Measurements from ENCODE around the gene OSCAR. TPM values are rescaled to one million over a fixed set of nuclear protein-coding genes. Genes with fewer than 3 reads are reported as not detected.

Gene OSCAR
- total and polyA plus RNA-seq, 2 of the 13 experiments (the other 11 are each of a cell fraction or from before 2014, with no cell fraction given) = 1.9 TPM; not detected in 1

DNA sequence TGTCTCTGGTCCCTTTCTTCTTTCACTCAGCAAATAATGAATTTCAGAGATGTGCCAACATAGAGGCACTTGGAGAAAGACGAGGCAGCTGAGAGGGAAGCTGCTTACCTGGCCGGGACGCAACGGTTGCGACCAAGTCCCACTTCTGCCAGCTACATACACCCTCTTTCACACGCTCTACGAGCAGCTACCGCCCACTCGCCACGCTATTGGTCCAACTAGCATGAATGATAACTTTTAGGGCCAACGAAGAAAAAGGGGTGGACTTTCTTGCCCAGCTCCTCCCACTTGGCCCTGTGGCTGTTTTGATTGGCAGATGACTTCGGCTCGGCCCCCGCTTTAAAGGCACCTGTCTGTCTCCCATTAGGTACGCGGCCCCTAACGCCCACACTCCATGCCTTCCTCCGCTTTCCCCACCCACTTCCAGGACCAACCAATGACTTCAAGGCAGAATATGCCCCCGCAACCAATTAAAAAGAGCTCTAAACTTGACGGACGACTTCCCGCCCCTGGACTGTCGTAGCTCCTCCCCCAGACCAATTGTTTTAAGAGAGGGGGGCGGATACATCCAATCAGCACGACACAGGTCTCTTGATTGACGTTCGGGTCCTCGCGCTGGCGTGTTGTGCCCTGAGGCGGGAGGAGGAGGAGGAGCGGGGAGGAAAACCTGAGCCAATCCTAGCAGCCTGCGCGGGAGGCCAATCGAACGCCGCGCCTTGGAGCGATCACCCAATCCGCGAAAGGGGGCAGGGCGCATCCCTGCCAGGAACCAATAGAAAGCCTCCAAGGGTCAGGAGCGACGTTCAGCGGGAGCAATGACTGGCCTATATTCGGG, 36.5 kb upstream of the OSCAR start (continued):
- TF ChIP-seq, protein P1, sequence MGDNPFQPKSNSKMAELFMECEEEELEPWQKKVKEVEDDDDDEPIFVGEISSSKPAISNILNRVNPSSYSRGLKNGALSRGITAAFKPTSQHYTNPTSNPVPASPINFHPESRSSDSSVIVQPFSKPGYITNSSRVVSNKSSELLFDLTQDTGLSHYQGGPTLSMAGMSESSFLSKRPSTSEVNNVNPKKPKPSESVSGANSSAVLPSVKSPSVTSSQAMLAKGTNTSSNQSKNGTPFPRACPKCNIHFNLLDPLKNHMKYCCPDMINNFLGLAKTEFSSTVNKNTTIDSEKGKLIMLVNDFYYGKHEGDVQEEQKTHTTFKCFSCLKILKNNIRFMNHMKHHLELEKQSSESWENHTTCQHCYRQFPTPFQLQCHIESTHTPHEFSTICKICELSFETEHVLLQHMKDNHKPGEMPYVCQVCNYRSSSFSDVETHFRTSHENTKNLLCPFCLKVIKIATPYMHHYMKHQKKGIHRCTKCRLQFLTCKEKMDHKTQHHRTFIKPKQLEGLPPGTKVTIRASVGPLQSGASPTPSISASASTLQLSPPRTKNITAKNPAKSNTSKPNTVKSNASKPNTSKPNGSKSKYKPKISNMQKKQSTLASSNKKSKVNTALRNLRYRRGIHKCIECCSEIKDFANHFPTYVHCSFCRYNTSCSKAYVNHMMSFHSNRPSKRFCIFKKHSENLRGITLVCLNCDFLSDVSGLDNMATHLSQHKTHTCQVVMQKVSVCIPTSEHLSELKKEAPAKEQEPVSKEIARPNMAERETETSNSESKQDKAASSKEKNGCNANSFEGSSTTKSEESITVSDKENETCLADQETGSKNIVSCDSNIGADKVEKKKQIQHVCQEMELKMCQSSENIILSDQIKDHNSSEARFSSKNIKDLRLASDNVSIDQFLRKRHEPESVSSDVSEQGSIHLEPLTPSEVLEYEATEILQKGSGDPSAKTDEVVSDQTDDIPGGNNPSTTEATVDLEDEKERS (CRISPR knock-in tag; IDR thresholded peaks at IDR 0.05) = no peak
- TF ChIP-seq, protein P2, sequence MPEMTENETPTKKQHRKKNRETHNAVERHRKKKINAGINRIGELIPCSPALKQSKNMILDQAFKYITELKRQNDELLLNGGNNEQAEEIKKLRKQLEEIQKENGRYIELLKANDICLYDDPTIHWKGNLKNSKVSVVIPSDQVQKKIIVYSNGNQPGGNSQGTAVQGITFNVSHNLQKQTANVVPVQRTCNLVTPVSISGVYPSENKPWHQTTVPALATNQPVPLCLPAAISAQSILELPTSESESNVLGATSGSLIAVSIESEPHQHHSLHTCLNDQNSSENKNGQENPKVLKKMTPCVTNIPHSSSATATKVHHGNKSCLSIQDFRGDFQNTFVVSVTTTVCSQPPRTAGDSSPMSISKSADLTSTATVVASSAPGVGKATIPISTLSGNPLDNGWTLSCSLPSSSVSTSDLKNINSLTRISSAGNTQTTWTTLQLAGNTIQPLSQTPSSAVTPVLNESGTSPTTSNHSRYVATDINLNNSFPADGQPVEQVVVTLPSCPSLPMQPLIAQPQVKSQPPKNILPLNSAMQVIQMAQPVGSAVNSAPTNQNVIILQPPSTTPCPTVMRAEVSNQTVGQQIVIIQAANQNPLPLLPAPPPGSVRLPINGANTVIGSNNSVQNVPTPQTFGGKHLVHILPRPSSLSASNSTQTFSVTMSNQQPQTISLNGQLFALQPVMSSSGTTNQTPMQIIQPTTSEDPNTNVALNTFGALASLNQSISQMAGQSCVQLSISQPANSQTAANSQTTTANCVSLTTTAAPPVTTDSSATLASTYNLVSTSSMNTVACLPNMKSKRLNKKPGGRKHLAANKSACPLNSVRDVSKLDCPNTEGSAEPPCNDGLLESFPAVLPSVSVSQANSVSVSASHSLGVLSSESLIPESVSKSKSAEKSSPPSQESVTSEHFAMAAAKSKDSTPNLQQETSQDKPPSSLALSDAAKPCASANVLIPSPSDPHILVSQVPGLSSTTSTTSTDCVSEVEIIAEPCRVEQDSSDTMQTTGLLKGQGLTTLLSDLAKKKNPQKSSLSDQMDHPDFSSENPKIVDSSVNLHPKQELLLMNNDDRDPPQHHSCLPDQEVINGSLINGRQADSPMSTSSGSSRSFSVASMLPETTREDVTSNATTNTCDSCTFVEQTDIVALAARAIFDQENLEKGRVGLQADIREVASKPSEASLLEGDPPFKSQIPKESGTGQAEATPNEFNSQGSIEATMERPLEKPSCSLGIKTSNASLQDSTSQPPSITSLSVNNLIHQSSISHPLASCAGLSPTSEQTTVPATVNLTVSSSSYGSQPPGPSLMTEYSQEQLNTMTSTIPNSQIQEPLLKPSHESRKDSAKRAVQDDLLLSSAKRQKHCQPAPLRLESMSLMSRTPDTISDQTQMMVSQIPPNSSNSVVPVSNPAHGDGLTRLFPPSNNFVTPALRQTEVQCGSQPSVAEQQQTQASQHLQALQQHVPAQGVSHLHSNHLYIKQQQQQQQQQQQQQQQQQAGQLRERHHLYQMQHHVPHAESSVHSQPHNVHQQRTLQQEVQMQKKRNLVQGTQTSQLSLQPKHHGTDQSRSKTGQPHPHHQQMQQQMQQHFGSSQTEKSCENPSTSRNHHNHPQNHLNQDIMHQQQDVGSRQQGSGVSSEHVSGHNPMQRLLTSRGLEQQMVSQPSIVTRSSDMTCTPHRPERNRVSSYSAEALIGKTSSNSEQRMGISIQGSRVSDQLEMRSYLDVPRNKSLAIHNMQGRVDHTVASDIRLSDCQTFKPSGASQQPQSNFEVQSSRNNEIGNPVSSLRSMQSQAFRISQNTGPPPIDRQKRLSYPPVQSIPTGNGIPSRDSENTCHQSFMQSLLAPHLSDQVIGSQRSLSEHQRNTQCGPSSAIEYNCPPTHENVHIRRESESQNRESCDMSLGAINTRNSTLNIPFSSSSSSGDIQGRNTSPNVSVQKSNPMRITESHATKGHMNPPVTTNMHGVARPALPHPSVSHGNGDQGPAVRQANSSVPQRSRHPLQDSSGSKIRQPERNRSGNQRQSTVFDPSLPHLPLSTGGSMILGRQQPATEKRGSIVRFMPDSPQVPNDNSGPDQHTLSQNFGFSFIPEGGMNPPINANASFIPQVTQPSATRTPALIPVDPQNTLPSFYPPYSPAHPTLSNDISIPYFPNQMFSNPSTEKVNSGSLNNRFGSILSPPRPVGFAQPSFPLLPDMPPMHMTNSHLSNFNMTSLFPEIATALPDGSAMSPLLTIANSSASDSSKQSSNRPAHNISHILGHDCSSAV (CRISPR knock-in tag; IDR thresholded peaks at IDR 0.05; ENCODE audit: borderline replicate concordance) = no peak
- TF ChIP-seq, protein P3, sequence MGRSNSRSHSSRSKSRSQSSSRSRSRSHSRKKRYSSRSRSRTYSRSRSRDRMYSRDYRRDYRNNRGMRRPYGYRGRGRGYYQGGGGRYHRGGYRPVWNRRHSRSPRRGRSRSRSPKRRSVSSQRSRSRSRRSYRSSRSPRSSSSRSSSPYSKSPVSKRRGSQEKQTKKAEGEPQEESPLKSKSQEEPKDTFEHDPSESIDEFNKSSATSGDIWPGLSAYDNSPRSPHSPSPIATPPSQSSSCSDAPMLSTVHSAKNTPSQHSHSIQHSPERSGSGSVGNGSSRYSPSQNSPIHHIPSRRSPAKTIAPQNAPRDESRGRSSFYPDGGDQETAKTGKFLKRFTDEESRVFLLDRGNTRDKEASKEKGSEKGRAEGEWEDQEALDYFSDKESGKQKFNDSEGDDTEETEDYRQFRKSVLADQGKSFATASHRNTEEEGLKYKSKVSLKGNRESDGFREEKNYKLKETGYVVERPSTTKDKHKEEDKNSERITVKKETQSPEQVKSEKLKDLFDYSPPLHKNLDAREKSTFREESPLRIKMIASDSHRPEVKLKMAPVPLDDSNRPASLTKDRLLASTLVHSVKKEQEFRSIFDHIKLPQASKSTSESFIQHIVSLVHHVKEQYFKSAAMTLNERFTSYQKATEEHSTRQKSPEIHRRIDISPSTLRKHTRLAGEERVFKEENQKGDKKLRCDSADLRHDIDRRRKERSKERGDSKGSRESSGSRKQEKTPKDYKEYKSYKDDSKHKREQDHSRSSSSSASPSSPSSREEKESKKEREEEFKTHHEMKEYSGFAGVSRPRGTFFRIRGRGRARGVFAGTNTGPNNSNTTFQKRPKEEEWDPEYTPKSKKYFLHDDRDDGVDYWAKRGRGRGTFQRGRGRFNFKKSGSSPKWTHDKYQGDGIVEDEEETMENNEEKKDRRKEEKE (IDR thresholded peaks at IDR 0.05) = no peak
- TF ChIP-seq, protein P4, sequence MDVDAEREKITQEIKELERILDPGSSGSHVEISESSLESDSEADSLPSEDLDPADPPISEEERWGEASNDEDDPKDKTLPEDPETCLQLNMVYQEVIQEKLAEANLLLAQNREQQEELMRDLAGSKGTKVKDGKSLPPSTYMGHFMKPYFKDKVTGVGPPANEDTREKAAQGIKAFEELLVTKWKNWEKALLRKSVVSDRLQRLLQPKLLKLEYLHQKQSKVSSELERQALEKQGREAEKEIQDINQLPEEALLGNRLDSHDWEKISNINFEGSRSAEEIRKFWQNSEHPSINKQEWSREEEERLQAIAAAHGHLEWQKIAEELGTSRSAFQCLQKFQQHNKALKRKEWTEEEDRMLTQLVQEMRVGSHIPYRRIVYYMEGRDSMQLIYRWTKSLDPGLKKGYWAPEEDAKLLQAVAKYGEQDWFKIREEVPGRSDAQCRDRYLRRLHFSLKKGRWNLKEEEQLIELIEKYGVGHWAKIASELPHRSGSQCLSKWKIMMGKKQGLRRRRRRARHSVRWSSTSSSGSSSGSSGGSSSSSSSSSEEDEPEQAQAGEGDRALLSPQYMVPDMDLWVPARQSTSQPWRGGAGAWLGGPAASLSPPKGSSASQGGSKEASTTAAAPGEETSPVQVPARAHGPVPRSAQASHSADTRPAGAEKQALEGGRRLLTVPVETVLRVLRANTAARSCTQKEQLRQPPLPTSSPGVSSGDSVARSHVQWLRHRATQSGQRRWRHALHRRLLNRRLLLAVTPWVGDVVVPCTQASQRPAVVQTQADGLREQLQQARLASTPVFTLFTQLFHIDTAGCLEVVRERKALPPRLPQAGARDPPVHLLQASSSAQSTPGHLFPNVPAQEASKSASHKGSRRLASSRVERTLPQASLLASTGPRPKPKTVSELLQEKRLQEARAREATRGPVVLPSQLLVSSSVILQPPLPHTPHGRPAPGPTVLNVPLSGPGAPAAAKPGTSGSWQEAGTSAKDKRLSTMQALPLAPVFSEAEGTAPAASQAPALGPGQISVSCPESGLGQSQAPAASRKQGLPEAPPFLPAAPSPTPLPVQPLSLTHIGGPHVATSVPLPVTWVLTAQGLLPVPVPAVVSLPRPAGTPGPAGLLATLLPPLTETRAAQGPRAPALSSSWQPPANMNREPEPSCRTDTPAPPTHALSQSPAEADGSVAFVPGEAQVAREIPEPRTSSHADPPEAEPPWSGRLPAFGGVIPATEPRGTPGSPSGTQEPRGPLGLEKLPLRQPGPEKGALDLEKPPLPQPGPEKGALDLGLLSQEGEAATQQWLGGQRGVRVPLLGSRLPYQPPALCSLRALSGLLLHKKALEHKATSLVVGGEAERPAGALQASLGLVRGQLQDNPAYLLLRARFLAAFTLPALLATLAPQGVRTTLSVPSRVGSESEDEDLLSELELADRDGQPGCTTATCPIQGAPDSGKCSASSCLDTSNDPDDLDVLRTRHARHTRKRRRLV (CRISPR knock-in tag; IDR thresholded peaks at IDR 0.05) = no peak
- no peak for TF ChIP-seq ONECUT2 (CRISPR knock-in tag; IDR thresholded peaks at IDR 0.05)
